ENCODE measurements around the gene TMEM168.
"Not testable (repeated sequence)": the region's sequence is repeated elsewhere in the genome, so short reads cannot be mapped to it uniquely, and the experiment has no call there.

TMEM168 gene

DNA sequence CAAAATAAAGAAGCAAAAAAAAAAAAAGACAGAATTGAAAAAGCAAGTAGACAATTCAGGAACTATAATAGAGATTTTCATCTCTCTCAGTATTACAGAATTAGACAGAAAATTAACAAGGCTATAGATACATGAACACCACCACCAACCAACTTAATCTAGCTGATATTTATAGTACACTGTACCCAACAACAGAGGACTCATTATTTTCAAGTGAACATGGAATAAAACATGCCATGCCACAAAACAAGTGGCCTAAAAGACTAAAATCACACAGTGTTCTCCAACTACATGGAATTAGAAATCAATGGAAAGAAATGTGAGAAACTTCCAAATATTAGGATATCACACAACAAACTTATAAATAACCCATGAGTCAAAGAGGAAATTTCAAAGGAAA is 9.1 kb downstream of the TMEM168 start:
- DNase-seq = no peak

DNA sequence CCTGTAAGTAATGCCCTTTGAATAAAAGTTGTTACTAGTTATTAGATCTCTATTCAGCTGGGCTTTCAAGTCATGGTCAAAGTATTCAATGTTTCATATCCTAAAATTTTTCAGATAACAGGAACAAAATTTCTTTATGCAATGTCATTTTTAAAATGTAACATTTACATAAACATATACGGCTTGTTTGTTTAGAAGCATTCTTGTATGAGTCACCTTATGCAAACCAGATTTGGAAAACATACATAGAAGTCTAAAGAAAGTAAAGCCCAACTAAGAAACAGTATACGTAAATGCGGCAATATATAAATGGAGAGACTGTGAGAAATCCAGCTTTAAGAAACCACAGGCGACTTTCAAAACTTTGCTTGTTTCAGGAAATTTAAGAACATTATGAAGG is 10.5 kb downstream of the TMEM168 start:
- no peak for DNase-seq

DNA sequence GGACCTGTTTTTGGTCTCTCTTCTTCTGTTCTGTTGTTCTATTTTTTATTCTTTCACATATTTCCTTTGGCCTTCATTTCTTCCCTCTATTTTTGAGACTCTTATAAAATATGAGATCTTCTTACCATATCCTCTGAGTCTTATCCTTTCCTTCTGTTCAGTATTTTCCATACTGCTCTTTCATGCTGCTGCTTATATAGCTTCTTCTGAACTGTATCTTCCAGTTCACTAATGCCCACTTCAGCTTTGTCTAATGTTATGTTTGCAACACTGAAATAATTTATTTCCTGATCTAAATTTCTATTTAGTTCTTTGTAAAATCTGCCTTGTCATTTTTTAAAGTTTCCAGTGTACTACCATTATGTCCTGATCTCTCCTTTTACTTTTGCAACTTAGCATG is 12.8 kb downstream of the TMEM168 start:
- no peak for DNase-seq

DNA sequence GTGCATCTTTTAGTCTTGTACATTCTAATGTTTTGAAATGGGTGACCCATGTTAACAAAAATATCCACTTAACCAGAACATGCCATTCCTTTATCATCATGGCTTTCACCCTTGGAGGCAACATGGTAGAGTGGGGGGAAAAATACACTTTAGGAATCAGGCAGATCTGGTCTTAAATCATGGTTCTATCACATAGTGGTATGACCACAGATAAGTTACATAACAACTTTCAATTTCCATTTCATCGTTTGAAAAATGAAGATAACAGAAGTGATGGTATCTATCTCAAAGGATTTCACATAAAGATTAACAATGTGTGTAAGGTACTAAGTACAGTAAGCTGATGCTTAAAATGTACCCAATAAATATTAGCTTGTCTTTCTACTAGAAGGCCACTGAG is 19.0 kb downstream of the TMEM168 start:
- no peak for DNase-seq

DNA sequence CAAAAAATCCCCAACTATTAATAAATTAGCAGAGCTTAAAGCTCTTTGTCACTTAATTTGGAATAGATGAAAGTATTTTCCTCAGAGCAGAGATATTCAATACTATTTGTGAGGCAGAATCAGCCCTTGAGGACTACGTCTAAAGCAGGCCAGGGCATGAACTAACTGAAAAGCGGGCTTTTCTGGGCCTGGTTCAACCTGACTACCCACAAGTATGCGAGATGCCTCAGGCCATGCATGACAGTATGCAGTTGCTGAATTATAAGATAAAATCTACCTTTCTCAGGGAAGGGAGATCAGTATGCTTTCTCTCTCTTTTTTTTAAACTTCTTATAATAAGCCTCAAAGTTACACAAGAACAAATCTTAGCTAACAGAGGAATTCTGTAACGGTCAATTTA is 20.1 kb downstream of the TMEM168 start:
- peak in 1 of 2 experiments; percentile 9 for DNase-seq

DNA sequence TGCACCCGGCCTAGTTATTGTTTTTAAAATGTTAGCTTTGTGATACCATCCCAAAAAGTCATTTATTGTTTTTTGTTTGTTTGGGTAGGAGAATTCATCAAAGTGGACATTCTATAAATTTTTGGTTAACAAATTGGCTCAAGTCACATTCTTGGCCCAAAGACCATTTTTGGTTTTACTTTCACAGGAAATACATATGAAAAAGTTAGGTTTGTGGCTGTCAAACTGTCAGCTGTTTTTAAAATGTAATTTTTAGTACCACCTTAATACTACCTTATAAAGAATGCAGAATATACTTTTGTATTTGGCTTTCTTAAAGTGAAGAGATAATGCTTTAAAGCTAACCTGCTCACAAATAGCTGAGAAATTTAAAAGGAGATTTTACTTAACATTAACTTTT is 25.1 kb downstream of the TMEM168 start:
- DNase-seq = no peak

DNA sequence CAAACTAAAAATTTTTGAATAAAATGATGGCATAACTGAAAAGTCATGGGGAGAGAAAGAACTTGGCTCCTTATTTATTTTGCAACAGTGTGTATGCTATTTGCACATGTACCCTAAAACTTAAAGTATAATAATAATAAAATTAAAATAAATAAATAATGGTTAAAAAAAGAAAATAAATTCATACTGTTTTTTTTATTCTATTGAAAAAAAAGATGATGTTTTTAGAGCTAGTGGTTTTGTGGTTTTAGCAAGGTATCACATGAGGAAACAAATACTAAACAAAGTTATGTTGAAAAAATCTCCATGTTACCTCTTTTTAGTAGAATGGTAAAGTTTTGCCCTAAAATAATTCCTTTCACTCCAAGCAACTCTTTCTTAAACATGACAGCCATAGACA is 26.2 kb downstream of the TMEM168 start:
- DNase-seq = no peak

DNA sequence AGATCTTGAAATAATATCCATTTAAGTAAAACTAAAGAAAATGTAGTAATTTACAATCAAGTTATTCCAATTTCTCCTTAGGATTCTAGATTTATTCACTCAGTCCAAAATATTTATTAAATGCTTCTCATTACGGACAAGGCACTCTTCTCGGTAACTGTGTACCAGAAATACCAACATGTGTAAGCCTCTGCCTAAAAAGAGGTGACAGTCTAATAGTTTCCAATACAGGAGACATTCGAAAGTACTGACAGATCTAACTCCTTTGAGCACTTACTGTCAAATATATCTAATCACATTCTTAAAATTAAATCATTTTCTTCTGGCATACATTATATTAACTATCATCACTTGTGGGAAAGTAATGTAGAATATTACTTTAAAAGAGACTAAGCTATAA is 26.9 kb downstream of the TMEM168 start:
- no peak for DNase-seq

DNA sequence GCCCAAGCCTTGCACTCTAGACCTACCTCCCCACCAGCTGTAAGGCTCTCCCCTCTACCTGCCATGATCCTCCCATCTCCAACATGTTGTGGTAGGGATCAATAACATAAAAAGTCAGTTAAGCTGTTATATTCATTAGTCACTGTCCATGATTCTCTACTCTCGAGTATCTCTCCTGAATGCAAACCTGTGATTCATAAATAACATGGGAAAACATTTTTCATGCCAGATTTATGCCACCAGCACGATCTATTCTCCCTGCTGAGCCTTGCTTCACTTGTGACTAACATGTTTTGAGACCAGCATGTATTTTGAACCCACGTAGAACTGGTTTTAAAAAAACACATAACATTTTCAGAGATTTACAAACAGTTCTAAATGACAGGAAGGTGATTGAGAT is 30.3 kb downstream of the TMEM168 start:
- DNase-seq = no peak

DNA sequence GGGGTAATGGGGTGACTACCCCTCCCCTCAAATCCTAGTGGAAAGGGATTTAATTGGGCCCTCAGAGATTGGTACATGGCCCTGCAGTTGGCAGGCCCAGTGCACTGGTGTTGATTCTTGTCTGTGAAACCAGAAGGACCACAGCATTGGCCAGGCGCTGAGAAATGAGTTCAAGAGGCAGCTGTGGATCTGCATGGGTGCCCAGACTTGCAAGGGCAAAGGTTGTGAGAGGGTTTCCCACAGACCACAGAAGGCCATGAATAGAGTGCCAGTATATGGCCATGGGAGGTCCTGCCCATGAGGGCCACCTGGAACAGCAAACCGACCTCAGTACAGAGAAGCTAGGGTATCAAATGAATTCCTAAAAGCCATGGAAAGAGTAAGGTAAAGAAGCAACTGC is 32.9 kb downstream of the TMEM168 start:
- DNase-seq = no peak

DNA sequence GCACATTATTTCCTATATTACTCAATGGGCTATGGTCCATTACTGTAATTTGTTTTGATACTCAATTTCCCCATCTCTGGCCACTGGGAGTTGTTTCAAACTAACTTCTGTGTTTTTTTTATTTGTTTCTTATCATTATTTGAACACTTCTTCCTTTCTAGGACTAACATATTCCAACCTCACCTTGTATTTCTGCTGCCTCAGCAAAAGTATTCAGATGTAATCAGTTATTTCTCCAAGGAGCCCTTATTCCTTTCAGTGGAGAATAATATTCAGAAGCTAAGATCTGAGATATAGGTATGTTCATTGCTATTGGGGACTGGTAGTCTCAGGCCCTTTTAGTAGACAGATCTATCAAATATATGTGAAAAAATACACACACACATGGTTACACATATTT is 36.9 kb downstream of the TMEM168 start:
- DNase-seq = no peak

DNA sequence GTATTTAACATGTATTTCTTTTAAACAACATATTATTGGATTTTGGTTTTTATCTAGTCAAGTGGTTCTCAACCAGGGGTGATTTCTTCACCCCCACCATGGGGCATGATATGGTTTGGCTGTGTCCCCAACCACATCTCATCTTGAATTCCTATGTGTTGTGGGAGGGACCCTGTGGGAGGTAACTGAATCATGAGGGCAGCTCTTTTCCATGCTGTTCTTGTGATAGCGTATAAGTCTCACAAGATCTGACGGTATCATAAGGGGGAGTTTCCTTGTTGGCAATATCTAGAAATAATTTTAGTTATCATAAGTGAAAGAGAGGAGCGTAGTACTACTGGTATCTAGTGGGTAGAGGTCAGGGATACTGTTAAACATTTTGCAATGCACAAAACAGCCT is 37.6 kb downstream of the TMEM168 start:
- DNase-seq = no peak

DNA sequence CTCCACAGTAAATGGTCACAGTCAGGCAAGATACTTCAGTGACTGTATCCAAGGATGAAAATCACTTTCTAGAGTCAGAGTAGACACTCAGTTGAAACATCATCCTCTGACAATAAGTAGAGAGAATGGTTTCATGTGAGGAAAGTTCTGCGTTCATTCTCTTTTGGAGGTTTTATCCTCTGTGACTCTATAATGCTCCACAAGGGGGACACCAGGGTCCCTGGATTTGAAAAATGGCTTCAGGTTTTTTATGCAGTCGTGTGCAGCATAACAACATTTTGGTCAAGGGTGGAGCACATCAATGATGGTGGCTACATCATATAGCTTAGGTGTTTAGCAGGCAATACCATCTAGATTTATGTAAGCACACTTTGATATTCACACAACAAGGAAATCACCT is 40.4 kb downstream of the TMEM168 start:
- DNase-seq = no peak

DNA sequence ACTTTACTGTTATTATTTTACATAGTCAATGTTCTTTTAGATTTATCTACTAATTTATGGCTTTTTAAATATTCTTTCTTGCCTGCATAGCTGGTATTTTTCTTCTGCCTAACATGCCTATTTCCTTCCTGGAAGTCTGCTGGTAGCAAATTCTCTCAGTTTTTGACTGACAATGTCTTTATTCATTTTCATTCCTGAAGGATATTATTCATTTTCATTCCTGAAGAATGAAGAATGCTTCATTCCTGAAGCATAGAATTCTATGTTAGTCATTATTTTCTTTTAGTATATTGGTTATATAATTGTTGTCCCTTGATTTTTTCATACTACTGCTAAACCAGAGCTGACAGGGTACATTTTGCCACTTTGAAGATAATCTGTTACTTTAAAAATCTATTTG is 41.8 kb downstream of the TMEM168 start:
- no peak for DNase-seq

DNA sequence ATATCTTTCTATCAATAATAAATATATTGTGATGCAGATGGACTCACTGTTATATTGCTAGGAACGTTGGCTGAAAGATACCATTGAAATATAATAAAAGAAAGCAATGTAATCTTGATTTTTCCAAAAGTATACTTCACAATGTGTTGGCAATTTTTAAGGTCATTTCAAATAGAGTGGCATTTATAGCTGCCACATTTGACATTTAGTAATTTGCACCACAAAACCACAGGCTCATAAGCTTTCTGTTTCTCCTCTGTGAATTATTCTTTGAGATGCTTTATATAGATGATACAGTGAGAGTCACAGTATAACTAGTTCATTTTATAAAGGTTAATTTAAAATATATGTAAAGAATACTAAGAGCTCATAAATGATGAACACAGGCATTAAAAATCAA is 44.6 kb downstream of the TMEM168 start:
- DNase-seq = no peak

DNA sequence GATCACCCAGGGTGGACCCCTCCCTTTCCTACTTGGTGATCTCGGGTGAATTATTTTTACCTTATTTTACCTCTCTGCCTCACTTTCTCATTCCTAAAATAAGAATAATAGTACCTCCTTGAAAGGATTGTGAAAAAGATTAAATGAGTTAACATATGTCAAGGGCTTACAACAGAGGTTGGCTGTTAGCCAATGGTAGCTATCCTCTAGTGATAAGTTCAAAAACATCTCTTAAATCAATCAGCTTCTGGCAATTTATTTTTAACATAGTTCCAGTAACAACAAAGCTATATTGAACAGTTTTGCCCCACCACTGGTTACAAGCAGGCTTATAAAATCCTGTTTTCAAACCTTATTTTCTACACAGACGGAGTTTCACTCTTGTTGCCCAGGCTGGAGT is 45.4 kb downstream of the TMEM168 start:
- no peak for DNase-seq

DNA sequence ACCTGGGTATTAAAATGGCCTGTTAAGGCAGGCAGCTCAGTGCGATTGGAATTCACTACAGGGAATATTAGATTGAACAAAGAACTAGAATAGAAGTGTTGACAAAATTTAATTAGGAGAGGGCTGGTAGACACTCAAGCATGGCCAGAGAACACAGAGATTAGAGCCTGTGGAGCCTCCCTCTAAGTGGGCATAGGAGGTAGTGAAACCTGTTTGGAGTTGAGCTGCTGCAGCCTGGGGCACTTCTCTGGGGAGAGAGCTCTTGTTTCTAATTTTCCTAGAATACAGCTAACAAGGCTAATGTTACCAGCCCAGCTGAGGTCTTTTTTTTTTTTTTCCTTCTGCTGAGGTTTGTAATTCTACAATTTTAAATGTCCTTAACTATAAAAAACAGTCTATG is 46.4 kb downstream of the TMEM168 start:
- DNase-seq = peak; percentile 82 to 89

DNA sequence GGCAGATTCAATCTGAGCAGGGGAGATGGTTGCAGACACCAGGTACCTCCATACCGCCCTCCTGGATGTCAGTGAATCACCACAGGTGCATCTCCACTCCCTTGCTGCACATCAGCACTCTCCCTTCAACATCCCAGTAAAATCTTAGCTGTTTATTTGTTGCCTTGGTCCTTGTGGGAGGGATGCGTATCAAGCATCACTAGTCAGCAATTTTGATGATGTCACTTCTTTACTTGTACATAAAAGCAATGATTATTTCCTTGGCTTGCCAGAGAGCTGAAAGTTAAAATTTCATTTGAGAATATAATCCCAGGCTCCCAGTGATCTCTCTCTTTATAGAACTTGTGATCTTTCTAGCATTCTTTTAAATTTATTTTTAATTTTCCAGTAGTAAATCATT is 49.5 kb downstream of the TMEM168 start:
- no peak for DNase-seq

DNA sequence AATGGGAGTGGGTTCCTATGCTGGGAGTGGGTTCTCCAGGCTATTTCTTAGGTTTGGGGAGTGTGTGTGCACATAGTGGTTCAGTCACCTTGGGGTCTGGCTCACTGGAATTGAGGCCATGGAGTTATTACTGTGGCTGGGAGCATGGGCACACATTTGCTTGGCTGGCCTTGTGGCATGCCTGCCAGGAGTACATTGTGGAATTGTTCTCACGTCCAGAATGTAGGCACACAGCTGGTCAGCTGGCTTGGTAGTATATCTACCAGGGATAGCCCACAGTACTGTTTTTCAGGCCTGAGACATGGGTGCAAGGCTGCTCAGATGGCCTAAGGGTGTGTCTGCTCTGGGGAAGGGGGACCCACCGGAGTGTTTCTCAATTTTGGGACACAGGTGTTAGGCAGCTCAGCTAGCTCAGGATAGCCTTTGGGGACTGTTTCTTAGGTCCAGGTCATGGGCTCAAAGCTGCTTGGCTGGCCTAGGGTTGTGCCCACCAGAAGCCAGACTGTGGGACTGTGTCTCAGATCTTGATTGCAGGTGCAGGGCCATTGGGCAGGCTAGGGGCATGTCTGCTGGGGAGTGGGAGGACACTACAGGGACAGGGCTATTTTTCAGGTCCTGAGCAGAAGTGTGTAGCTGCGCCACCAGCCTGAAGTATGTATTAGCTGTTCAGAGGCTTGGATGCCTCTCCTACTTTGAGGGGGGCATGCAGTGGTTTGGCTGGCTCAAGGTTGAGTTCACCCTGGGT is 50.6 kb downstream of the TMEM168 start:
- no peak for DNase-seq

DNA sequence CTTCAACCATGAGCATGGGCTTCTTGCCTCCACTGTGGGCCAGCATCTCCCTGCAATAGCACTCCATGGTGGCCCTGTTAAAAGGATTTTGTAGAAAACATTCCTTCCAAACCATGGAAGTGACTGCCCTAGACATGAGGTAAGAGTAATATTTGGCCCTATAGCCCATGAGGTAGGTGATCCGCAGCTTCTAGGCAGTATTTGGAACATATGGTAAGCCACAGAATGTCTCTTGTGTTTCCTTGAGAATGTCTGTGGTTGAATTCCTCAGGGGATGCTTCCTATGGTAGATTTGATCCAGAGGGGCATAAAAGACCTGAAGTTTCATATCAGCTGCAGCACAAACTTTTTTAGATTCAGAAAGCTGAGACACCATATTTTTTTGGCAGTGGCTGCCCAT is 54.9 kb downstream of the TMEM168 start:
- no peak for DNase-seq

DNA sequence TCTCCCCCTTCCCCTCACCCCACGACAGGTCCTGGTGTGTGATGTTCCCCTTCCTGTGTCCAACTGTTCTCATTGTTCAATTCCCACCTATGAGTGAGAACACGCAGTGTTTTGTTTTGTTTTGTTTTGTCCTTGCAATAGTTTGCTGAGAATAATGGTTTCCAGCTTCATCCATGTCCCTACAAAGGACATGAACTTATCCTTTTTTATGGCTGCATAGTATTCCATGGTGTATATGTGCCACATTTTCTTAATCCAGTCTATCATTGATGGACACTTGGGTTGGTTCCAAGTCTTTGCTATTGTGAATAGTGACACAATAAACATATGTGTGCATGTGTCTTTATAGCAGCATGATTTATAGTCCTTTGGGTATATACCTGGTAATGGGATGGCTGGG is 58.9 kb downstream of the TMEM168 start:
- DNase-seq = not testable (repeated sequence)

DNA sequence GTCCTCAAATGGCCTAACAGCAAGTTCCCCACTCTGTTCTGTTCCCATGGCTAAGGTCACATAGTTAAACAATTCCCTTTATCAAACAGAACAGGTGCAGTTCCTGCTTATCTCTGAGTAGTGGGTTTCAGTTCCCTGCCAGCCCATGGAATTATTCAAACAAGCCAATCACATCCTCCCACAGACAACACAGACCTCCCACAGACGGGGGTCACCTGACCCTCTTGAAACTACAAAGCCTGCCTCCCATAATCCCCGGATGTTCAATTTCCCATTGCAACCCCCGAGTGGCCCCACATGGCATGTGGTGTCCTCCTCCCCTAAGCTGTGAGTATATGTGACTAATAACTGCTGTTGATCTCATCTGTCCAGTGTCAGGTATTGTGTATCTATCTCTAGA is 64.1 kb downstream of the TMEM168 start:
- no peak for DNase-seq

DNA sequence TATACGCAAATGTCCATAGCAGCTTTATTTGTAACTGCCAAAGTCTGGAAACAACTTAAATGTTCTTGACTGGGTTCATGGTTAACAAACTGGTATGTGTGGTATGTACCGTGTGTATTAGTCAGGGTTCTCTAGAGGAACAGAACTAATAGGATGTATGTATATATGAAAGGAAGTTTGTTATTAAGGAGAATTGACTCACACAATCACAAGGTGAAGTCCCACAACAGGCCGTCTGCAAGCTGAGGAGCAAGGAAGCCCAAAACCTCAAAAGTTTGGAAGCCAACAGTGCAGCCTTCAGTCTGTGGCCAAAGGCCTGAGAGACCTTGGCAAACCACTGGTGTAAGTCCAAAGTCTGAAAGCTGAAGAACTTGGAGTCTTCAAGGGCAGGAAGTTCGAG is 66.8 kb downstream of the TMEM168 start:
- DNase-seq = no peak

DNA sequence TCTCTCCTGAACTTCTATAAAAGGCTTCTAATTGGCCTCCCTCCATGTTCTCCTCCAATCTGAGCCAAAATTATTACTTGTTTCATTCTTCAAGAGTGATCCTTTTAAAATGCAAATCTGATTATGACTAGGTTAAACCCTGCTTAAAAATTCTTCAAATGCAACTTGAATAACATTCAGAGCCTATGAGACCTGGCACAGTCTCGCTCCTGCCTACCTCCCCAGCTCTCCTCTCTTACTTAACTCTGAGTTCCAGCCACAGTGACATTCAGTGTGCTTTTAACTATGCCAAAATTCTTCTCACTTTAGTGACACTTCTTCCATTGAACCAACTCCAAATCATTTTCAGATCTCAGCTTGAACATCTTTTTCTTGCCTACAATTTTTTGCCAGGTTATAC is 68.8 kb downstream of the TMEM168 start:
- no peak for DNase-seq

DNA sequence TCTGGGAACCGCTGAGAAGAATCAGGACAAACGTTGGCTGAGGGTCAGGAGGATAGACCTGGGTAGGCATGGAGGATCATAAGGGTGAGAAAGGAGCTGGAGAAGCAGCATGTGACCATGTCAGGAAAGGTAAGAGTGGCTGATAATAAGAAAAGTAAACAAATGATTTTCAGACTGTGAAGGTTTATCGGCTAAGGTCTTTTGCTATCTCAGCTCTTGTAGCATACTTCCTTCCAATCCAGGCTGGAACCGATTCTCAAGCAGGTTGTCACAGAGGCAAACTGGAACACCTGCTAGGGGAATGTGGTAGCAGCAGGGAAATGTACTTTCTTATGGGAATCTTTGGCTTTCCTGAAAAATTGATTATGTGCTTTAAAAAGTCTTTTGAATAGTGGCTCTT is 74.7 kb downstream of the TMEM168 start:
- no peak for DNase-seq

DNA sequence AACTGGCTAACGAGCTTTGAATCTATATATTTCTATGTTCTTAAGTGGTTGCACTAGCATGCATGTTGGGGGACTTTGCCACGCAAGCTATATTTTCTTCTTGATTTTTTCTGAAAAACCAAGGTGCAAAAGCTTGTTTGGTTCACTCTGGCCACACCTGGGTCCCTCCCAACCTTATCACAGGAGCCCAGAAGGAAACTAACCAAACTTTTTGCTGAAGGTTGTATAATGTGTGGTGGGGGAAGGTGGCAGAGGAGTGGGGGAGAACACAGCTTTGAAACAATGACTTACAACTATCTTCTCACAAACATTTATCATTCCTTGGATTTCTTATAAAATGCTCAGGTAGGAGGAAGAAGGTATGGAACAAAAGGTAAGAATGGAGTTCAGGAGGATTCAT is 75.3 kb downstream of the TMEM168 start:
- DNase-seq = no peak

All from NCI-H526 (cell line).